SK-N-MC (cell line): ENCODE results near the gene BFAR.

Experiments used
- DNase-seq: peaks from one replicate; pipeline ENCODE4 v3.0.0-alpha.2; 2011; ENCODE audit warnings: low read depth, low spot score
- H3K27ac ChIP-seq: fragments of 200-600 bp; sonication (generic); 2 replicates; pipeline ENCODE4 v1.5.1; 2016; ENCODE audit warnings: mixed run types
- H3K36me3 ChIP-seq: fragments of 200-600 bp; sonication (generic); 2 replicates; pipeline ENCODE4 v1.6.1; 2017; ENCODE audit warnings: antibody characterized with exemption, low read length, mixed read lengths; ENCODE audit not compliant: insufficient read depth
- H3K4me3 ChIP-seq: fragments of 200-600 bp; sonication (generic); 2 replicates; pipeline ENCODE4 v1.5.1; 2016
- H3K9ac ChIP-seq: fragments of 200-600 bp; sonication (generic); 2 replicates; pipeline ENCODE4 v1.8.0; 2017; ENCODE audit warnings: mixed run types, mixed read lengths; ENCODE audit not compliant: insufficient read length
- H3K9me3 ChIP-seq: fragments of 200-600 bp; sonication (generic); 2 replicates; pipeline ENCODE4 v1.6.1; 2017; ENCODE audit warnings: low read depth, mild to moderate bottlenecking, antibody characterized with exemption, low read length, moderate library complexity, mixed read lengths
- EZH2 ChIP-seq: fragments of 200-600 bp; sonication (generic); IDR thresholded peaks from one replicate; pipeline ENCODE4 v1.6.1; 2017; ENCODE audit warnings: antibody characterized with exemption
- FOXP2 ChIP-seq: optimal IDR thresholded peaks from 2 replicates; pipeline ENCODE3; 2011; ENCODE audit warnings: mild to moderate bottlenecking, moderate library complexity; ENCODE audit not compliant: insufficient read depth; ENCODE audit errors: extremely low read length, control extremely low read depth
- POLR2AphosphoS5 ChIP-seq: IDR thresholded peaks from 2 replicates; pipeline ENCODE4 v1.6.1; 2012; ENCODE audit warnings: mild to moderate bottlenecking, low read depth, low read length, borderline replicate concordance

Gene BFAR

DNA sequence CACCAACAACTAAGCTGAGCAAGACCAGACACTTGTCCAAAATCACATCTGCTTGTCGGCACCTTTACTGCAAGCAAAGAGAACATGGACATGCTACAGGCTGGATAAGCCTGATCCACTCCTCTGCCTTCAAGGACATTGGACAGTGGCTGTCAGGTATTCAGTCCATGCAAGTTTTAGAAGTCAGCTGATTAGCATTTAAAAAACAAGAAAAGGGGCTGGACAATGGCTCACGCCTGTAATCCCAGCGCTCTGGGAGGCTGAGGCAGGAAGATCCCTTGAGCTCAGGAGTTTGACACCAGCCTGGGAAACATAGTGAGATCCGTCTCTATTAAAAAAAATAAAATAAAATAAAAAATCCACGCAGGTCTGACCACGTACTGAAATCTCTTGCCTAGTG lies 23.0 kb upstream of the BFAR start:
- no peak overlapping the region for H3K4me3 ChIP-seq
- peaks cover 50% of the 10 kb centered on the region for H3K36me3 ChIP-seq

DNA sequence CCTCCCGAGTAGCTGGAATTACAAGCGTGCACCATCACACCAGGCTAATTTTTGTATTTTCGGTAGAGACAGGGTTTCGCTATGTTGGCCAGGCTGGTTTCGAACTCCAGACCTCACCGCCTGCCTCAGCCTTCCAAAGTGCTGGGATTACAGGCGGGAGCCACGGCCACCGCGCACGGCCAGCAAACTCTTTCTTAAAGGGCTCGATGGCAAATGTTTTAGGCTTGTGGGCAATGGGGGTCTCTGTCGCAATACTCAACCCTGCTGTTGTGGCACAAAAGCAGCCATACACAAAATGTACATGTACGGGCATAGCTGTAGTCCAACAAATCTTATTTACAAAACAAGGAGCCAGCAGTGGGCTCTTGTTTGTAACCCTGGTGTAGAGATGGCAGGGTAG lies 21.1 kb upstream of the BFAR start:
- Histone ChIP-seq H3K36me3 (peaks cover 50% of the 10 kb centered on the region), H3K27ac (no peak overlapping the region)
- no peak for TF ChIP-seq FOXP2
- no peak for TF ChIP-seq EZH2
- no peak for TF ChIP-seq POLR2AphosphoS5

More for the DNA sequence above, 23.0 kb upstream of the BFAR start:
- Histone ChIP-seq H3K27ac (no peak overlapping the region), H3K9ac (no peak overlapping the region), H3K9me3 (no peaks in the 10 kb centered on the region)
- no peak for TF ChIP-seq POLR2AphosphoS5
- no peak for TF ChIP-seq EZH2
- TF ChIP-seq FOXP2: no peak
- DNase-seq: no peak

DNA sequence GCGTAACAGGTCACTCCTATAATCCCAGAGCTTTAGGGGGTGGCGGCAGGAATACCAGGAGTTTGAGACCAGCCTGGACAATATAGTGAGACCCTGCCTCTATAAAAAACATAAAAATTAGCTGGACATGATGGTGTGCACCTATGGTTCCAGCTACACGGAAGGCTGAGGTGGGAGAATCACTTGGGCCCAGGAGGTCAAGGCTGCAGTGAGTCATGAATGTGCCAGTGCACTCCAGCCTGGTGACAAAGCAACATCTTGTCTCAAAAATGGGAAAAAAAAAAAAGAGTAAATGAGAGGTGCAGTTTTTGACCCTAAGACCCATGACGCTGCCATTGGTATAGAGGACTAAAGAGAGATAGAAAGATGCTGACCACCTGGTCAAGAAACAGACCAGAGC lies 18.8 kb upstream of the BFAR start:
- Histone ChIP-seq H3K36me3 (peaks cover 37% of the 10 kb centered on the region), H3K4me3 (no peak overlapping the region), H3K9me3 (no peaks in the 10 kb centered on the region), H3K27ac (no peak overlapping the region), H3K9ac (no peak overlapping the region)
- no peak for DNase-seq
- TF ChIP-seq FOXP2 (no peak), EZH2 (no peak), POLR2AphosphoS5 (no peak)

More for the DNA sequence above, 21.1 kb upstream of the BFAR start:
- no peak for DNase-seq
- Histone ChIP-seq H3K9me3 (no peaks in the 10 kb centered on the region), H3K9ac (no peak overlapping the region), H3K4me3 (no peak overlapping the region)

DNA sequence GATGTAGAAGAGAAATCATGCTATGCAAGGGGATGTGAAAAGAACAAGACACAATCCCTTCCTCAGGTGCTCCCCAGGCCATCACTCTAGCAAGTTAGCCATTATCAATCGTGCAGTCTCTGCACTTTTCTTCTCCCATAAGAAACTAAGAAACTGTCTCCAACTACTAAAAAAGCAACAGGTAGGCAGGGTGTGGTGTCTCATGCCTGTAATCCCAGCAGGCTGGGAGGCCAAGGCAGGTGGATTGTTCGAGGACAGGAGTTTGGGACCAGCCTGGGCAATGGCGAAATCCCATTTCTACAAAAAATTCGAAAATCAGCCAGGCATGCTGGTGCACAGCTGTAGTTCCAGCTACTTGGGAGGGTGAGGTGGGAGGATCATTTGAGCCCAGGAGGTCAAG lies 16.5 kb upstream of the BFAR start:
- DNase-seq: no peak
- no peaks in the 10 kb centered on the region for H3K9me3 ChIP-seq
- H3K27ac ChIP-seq: no peak overlapping the region
- peaks cover 25% of the 10 kb centered on the region for H3K36me3 ChIP-seq
- H3K9ac ChIP-seq: no peak overlapping the region
- H3K4me3 ChIP-seq: no peak overlapping the region
- TF ChIP-seq EZH2: no peak
- TF ChIP-seq FOXP2: no peak

DNA sequence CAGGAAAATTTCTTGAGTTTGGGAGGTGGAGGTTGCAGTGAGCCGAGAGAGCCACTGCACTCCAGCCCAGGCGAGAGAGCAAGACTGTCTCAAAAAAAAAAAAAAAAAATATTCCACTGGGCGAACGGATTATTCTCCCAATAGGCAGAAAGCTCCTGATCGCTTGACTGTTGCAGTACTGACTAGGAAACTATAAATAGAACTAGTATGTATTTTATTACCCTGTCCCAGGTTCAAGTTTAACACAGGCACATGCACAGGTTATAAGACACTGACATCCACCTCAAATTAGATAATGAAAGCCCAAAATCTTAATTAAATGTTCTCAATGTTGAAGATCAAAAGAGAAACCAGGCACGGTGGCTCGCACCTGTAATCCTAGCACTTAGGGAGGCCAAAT lies 14.2 kb upstream of the BFAR start:
- H3K9ac ChIP-seq: no peak overlapping the region
- H3K9me3 ChIP-seq: no peaks in the 10 kb centered on the region
- no peak overlapping the region for H3K4me3 ChIP-seq
- no peak overlapping the region for H3K27ac ChIP-seq
- peaks cover 24% of the 10 kb centered on the region for H3K36me3 ChIP-seq
- no peak for DNase-seq
- TF ChIP-seq EZH2 (no peak), FOXP2 (no peak), POLR2AphosphoS5 (no peak)

DNA sequence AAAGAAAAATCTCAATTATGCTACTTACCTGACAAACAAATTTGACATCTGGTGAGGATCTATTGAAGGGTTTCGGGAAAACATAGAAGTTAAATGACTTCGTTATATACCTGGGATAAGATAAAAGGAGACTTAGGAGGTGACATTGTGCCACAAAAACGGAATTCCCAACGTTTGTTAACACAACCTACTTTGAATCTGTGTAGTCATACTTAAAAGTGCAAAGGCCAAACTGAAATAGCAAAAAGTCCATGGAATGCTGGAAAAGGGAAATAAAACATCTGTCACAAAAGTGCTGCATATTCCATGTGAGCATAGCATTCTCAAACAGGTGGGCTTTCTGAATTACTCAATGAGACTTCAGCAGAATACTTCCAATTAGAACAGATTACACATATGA lies 5.7 kb upstream of the BFAR start:
- Histone ChIP-seq H3K27ac (no peak overlapping the region), H3K9ac (no peak overlapping the region), H3K36me3 (peaks cover 39% of the 10 kb centered on the region), H3K9me3 (no peaks in the 10 kb centered on the region), H3K4me3 (no peak overlapping the region)
- TF ChIP-seq POLR2AphosphoS5: no peak
- no peak for TF ChIP-seq FOXP2
- no peak for TF ChIP-seq EZH2
- no peak for DNase-seq

DNA sequence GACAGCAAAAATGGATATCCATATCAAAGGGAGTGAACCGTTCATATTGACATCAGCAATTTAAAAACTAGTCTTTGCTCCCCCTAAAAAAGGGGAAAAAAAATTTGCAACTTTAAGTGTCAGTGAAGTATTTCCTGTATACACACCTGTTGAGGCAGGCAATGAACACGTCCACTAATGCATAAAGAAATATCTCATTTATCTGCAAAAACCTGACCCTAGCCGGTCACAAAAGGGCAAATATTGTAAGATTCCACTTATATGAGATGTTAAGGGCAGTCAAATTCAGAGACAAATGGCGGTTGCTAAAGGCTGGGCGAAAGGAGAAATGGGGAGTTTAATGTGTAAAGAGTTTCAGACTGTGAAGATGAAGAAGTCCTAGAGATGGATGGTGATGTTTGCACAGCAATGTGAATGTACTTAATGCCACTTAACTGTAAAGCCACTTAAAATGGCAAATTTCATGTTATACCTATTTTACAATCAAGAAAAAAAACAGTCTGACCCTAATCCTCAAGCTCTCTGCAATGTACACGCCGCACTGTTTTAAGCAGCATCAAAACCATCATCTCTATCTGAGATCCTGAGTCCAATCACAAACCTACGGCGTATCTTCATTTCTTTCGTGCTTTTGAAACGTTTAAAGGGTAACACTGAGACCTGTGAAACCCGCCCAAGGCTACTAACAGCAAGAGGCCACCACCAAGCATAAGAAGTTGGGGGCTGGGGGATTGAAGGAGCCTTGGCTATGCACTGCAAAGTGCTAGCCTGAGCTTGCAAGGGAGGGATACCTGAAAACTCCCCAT lies 3.7 kb upstream of the BFAR start:
- H3K9me3 ChIP-seq: no peaks in the 10 kb centered on the region
- TF ChIP-seq FOXP2: no peak
- TF ChIP-seq EZH2: no peak
- TF ChIP-seq POLR2AphosphoS5: no peak
- no peak for DNase-seq

DNA sequence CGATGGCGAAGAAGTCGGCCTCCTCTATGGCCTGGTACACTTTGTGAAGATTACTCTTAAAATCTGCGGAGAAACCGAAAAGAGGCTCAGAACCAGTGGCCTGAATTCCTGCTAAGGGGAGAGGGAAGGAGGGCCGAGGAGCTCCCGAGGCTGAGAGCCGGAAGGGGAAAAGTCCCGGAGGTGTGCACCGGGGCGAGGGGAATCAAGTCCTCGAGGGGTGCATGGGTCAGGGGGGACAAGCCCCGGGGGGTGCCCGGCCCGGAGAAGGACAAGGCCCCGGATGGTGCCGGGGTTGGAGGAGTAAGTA lies 3.2 kb upstream of the BFAR start:
- no peak for DNase-seq
- Histone ChIP-seq H3K9ac (peak overlapping the region; percentile 85), H3K36me3 (peaks cover 32% of the 10 kb centered on the region), H3K27ac (peak overlapping the region; percentile 88), H3K4me3 (peak overlapping the region; percentile 93), H3K9me3 (no peaks in the 10 kb centered on the region)
- TF ChIP-seq EZH2 (no peak), POLR2AphosphoS5 (no peak), FOXP2 (no peak)

More for the DNA sequence above, 3.7 kb upstream of the BFAR start:
- H3K4me3 ChIP-seq: peak overlapping the region; percentile 93
- H3K9ac ChIP-seq: peak overlapping the region; percentile 85
- H3K27ac ChIP-seq: peak overlapping the region; percentile 88; the same call in 1 of the 2 replicates
- peaks cover 36% of the 10 kb centered on the region for H3K36me3 ChIP-seq
